8988T (cell line): ENCODE results near the gene EHD2.
"Not testable (repeated sequence)": the region's sequence is repeated elsewhere in the genome, so short reads cannot be mapped to it uniquely, and the experiment has no call there.

ENCODE experiments used
- DNase-seq: peaks from one replicate; pipeline ENCODE4 v3.0.0; 2011

Gene EHD2

DNA sequence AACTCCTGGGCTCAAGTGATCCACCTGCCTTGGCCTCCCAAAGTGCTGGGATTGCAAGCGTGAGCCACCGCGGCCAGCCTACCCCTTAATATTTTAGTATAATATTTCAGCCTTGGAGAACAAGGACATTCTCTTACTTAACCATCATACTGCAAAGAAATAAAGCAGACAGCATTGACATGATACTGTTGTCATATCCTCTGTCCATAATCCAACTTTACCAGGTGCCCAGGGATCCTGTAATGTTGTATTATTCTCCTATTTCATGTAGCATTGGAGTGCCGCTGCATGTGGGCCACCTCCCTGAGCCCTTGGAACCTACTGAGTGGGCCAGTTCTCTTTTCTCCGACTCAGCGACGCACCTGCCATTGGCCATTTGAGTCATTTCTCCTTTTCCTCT is 21.4 kb upstream of the EHD2 start:
- no peak for DNase-seq

DNA sequence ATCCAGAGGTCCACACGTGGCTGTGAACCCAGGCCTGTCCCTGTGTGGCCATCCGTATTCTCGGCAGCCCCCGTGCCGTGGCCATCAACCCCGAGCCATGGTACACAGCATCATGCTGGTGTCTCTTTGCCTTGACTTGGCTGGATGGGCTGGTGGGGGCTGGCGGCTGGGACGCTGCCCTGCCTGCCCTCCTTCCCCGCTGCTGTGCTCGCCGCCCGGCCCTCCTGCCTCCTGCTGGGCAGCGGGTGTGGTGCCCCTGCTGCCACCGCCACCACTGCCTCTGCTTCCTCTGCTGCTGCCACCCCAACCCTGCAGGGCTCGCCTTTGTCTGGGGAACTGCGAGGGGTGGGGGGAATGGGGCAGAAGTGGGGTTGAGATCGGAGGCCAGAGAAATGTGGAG is 19.7 kb upstream of the EHD2 start:
- DNase-seq: peak; percentile 60

DNA sequence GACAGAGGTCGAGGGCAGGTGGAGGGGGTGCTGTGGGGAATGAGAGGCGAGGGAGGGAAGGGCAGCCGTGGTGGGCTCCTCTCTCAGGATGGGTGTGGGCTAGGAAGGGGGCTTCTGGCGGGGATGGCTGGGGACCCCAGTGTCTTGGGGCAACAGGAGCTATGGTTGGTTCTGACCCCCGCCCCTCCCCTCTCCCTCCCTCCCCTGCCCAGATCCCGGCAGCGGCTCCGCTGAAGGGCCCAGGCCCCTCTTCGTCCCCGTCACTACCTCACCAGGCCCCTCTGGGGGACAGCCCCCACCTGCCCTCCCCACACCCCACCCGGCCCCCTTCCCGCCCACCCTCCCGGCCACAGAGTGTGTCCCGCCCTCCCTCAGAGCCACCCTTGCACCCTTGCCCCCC is 19.3 kb upstream of the EHD2 start:
- no peak for DNase-seq

DNA sequence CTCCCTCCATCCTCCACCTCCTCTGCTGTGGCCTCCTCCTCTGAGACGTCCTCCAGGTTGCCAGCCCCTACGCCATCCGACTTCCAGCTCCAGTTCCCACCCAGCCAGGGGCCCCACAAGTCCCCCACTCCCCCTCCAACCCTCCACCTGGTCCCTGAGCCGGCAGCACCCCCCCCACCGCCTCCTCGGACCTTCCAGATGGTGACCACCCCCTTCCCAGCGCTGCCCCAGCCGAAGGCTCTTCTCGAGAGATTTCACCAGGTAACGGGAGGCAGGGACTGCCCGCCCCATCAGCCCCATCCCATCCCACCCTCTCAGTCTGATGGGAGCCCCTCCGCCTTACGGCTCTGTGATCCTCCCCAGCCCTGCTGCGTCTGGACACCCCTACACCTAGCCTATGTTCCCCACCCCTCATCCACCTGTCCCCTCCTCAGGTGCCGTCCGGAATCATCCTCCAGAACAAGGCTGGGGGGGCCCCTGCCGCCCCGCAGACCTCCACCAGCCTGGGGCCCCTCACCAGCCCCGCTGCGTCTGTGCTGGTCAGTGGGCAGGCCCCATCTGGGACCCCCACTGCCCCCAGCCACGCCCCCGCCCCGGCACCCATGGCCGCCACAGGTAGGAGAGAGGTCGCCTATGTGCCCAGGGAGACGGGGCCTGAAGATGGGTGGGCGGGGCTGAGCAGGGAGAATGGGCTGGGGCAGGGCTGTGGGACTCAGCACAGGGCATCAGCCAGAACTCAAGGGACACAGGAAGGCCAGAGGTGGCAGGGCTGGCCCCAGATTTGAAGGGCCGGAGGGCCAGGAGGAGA is 18.6 kb upstream of the EHD2 start:
- no peak for DNase-seq

DNA sequence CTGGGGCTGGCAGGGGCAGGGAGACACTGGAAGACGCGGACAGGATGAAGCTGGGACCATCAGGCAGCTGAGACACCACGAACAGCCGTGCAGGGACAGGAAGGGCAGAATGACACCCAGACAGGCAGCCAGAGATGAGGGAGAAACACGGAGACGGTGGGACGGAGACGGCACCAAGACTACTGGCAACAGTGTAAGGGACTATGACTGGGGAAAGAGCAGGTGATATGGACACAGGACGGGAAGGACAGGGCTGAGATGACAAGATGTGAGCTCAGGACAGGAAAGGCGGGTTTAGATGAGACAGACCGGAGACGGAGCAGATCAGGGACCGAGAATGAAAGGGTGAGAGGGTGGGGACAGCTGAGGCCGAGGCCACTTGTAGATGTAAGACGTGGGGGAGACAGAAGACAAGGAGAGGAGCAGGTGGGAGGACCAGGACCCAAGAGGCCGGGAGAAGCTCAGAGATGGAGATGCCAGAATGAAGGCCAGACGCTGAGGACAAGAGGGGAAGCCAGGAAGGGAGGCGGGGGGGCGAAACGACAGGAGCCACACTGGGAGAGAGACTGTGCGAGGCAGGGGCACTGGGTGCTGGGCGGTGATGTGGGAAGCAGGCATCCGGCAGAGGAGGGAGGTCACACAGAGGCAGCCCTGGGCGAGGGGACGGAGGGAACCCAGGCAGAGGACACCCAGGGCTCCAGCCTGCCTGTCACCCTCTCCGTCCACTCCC is 17.5 kb upstream of the EHD2 start:
- DNase-seq: no peak

DNA sequence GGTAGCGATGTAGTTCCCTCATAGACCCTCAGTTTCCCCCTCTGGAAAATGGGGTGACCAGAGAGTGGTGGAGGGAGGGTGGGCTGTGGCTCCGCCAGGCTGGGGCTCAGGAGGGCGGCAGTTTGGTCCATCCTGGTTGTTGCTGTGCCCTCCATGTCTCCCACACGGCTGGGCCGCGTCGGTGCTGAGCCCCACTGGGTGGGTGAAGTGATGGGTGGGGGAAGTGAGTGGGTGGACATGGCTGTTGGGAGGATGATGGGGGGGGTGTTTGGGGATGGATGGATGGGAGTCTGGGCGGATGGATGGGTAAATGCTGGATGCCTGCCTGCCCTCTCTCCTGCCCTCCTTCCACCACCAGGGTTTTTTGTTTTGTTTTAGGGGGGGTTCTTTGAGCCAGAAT is 16.6 kb upstream of the EHD2 start:
- DNase-seq: no peak

DNA sequence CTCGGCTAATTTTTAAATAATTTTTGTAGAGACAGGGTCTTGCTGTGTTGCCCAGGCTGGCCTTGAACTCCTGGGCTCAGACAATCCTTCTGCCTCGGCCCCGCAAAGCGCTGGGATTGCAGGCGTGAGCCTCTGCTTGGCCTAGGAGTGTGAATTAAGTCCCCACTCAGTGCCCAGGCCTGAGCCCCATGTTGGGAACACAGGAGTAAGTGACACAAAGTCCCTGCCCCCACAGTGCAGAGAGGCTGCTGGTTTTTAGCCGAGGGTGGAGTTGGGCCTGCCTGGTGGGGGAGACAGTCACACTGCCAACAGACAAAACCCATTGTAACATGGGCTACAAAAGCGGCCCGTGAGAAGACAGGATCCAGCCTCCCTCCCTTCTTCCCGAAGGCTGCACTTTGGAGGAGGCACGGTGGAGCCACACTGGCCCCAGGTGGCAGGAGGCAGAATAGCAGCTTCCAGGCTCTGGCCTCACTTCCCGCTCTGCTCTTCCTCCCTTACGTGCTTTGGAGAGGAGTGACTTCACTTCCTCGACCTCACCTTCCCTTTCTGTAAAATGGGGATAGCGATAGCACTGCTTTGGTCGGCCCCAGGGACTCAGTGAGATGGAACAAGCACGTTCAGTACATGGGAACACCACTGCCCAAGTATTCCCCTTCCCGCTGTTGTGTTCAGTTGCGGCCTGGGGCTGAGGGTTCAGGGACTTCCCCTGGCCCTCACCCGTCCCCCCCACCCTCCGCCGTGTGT is 15.2 kb upstream of the EHD2 start:
- DNase-seq: peak; percentile 74

DNA sequence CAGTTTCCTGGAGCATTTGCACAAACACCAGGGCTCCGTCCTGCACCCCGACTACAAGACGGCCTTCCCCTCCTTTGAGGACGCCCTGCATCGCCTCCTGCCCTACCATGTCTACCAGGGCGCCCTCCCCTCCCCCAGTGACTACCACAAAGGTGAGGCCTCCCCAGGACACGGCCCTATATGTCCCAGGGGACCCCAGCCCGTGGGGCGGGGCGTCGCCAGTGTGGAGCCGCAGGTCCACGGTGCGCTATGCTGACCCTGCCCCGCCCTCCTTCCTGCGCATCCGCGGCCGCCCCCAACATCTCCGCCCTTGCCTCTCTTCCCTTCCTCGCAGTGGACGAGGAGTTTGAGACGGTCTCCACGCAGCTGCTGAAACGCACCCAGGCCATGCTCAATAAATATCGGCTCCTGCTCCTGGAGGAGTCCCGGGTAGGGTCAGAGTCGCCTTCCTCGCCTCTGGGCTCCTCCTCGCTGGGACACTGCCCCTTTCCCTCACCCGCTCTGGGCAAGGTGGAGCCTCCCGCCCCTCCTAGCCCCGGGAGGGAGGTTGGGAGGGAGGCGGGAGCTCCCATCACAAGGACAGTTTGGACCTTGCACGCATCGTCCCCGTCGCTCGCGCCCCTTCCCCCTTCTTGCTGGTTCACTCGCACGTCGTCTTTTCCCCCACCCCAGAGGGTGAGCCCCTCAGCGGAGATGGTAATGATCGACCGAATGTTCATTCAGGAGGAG is 14.4 kb upstream of the EHD2 start:
- no peak for DNase-seq

DNA sequence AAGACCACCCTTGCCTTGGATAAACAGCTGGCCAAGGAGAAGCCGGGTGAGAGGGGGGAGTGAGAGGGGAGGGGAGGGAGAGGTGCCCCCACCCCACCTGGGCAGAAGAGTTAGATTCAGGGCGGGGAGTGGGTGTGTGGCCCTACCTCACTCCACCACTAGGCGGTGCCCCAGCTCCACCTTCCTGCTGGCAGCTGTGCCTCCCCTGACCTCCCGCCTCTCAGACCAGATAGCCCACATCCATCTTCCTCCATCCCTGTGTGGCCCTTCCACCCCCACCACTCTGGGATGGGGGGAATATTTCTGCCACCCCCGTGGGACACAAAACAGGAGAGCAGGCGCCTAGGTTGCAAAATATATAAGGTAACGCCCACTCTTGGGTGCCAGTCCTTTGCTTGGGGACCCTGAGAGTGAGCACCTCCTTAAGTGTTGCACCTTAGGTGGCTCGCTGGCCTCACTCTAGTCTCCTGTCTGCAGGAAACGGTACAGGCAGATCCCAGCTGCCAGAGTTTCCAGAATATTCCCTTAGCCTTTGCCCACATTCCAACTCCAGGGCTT is 13.8 kb upstream of the EHD2 start:
- DNase-seq: peak; percentile 86

DNA sequence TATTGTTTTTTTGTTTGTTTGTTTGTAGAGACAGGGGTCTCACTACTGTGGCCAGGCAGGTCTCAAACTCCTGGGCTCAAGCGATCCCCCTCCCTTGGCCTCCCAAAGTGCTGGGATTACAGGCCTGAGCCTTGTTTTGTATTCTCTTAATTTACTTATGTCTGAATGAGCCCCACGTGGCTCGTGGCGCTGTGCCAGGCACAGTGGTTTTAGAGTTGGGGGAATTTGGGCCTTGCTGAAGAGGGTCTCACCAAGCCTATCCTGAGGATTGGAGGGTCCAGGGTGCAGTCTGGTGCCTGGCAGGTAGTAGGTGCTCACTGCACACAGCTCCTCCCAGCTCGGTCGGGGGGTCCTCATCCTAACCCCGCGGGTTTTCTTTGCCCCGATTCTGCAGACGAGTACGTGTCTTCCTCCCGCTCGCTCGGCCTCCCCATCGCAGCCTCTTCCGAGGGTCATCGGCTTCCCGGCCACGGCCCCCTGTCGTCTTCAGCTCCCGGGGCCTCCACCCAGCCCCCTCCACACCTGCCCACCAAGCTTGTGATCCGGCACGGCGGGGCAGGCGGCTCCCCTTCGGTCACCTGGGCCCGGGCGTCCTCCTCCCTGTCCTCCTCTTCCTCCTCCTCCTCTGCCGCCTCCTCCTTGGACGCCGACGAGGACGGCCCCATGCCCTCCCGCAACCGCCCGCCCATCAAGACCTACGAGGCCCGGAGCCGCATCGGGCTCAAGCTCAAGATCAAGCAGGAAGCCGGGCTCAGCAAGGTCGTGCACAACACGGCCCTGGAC is 12.1 kb upstream of the EHD2 start:
- no peak for DNase-seq

DNA sequence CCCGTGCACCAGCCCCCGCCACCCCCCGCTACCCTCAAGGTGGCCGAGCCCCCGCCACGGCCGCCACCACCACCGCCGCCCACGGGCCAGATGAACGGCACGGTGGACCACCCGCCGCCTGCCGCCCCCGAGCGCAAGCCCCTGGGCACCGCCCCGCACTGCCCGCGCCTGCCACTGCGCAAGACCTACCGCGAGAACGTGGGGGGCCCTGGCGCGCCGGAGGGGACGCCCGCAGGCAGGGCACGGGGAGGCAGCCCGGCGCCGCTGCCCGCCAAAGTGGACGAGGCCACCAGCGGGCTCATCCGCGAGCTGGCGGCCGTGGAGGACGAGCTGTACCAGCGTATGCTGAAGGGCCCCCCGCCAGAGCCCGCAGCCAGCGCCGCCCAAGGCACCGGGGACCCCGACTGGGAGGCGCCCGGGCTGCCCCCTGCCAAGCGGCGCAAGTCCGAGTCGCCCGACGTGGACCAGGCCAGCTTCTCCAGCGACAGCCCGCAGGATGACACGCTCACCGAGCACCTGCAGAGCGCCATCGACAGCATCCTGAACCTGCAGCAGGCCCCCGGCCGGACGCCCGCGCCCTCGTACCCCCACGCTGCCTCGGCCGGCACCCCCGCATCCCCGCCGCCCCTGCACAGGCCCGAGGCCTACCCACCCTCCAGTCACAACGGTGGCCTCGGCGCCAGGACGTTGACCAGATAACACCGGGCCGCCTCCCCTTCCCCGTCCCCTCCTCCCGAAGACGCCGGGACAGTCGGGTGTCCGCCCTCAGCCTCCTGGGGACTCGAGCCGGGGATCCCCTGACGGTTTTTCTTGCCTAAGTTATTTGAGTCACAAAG is 11.3 kb upstream of the EHD2 start:
- no peak for DNase-seq

DNA sequence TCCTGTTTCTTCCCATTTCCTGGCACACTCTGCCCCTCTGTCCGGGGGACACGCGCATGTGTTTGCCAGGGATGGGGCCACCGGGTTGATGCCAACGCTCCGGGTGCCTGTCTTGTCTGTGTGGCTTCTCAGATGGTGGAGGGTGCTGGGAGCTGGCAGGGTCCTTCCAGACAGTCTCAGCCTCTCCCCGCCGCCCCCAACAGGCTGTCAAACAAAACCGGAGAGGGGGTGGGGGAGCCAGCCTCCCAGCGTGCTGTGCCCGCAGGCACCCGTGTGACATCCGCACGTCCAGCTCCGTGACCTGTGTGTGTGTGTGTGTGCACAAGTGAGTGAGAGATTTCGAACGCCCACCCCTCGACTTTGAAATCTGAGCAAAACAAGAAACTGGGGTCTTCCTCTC is 10.6 kb upstream of the EHD2 start:
- DNase-seq: no peak

DNA sequence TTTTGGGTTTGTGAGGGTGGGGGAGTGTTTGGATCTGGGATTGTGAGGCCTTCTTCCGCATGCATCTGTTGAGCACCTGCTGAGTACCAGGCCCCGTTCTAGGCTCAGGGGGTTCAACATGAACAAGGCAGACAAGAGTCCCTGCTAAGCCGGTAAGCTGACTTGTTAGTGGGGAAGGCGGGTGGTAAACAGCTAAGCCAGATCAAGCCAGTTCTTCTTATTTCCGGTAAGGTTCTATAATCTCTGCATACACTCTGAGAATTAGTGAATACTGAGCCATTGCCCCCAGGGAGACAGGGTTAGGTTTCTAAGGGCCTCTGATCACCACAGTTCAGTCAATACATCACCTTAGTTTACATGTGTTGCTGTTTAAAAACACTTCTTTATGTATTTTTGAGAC is 9.9 kb upstream of the EHD2 start:
- DNase-seq: no peak

DNA sequence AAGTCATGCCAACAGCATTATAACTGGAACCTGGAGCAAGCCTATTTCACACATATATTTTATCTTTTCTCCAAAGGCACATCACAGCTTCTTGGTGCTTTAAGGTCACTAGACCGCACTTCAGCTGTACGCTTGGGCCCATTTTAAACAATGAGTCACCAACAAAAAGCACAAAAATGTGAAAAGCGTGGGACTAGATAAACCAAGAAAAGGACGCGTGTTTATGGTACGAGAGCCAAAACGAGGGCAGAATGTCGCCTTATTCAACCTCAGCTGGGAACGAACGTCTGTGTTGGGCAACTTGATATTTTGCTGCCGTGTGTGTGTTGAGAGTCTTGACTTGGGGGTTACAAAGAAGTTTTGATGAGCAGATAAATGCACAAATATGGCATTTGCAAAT is 9.2 kb upstream of the EHD2 start:
- DNase-seq: no peak

DNA sequence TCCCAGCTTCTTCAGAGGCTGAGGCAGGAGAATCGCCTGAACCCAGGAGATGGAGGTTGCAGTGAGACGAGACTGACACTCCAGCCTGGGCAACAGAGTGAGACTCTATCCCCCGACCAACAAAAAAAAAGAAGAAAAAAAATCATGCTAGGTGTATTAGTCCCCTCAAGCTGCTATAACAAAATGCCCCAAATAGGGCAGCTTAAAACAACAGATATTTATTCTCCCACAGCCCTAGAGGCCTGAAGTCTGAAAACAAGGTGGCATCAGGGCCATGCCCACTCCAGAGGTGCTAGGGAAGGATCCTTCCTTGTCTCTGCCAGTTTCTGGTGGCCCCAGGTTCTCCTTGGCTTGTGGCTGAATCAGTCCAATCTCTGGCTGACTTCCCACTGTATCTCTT is 8.6 kb upstream of the EHD2 start:
- no peak for DNase-seq

DNA sequence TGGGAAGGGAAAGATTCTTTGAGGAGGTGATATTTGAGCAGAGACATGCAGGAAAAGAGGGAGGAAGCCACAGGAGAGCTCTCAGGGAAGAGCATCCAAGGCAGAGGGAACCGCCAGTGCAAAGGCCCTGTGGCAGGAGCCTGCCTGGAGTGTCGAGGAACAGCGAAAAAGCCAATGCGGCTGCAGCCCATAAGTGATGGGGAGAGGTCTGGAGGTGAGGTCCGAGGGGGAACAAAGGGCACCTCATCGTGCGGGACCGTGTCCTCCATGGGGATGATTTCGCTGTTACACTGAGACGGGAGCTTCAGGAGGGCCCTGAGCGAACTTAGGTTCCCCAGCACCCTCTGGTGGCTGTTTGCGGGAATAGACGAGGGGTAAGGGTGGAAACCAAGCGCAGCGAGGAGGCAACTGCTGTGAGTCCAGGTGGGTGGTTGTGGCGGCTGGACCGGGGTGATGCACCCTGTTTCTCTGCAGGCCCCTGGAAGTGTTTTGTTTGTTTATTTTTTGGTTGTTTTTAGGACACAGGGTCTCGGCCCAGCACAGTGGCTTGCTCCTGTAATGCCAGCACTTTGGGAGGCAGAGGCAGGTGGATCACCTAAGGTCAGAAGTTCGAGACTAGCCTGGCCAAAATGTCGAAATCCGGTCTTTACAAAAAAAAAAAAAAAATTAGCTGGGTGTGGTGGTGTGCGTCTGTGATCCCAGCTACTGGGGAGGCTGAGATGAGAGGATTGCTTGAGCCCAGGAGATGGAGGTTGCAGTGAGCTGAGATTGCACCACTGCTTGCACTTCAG is 5.9 kb upstream of the EHD2 start:
- DNase-seq: no peak

DNA sequence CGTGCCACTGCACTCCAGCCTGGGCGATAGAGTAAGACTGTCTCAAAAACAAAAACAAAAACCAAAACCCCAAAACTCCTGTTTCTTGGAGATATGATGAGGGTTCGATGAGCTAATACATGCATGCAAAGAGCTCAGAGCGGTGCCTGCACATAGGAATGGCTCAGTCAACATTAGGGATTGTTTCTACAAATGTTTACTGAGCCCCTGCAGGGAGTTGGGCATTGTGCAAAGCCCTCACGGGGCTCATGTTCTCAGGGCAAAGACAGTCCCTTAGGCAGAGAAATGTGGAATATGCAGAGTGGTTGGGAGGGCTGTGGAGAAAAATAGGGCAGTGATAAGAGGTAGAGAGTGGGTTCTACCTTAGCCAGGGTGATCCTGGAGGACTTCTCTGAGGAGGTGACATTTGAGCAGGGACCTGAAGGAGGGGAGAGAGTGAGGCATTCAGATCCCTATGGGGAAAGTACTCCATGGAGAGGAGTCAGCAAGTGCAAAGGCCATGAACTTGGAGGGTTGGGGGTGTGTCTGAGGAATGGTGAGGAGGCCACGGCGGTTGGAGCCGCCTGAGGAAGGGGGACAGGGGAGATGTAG is 1.5 kb upstream of the EHD2 start:
- no peak for DNase-seq

DNA sequence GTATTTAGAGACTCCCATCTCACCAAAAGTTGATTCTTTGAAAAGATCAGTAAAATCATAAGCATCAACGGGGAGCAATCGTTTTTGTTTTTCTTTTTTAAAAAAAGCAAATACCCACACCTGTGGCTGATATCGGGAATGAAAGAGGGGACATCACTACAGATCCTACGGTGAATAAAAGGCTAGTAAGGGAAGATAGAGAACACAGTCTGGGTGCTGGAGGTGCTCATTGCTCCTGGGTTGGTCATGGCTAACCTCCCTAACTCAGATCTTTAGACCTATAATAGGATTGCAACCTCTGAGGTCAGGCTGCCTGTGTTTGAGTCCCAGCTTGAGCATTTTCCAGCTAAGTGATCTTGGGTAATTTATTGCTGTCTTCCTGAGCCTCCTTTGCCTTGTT is 1.1 kb downstream of the EHD2 start:
- DNase-seq: no peak

DNA sequence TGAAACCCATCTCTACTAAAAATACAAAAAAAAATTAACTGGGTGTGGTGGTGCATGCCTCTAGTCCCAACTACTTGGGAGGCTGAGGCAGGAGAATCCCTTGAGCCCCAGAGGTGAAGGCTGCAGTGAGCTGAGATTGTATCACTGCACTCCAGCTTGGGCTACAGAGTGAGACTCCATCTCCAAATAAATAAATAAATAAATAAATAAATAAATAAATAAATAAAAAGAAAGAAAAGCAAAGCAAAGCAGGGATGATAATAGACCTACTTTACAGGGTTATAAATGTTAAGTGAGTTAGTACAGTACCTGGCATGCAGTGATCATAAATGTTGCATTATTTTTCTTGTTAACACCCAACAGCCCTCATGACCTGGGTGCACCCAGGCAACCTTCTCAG is 1.6 kb downstream of the EHD2 start:
- DNase-seq: not testable (repeated sequence)
